ENCODE results near the gene IRAK4. TPM values are rescaled to one million over a fixed set of nuclear protein-coding genes. Genes with fewer than 3 reads are reported as not detected.
A peak's percentile ranks its signal among the peaks of the same experiment; 100 is the strongest.

Gene IRAK4
- polyA plus RNA-seq: 20.2 TPM
- long read RNA-seq, donor 1, full-length matches to known transcripts: 2 of 7 reads
- long read RNA-seq, donor 1, partial matches to known transcripts: 5 of 7 reads
- long read RNA-seq, donor 1, other reads (novel, unspliced or antisense): 0 of 7 reads
- long read RNA-seq, donor 2, full-length matches to known transcripts: 1 of 14 reads
- long read RNA-seq, donor 2, partial matches to known transcripts: 13 of 14 reads
- long read RNA-seq, donor 2, other reads (novel, unspliced or antisense): 0 of 14 reads
- long read RNA-seq, donor 3: 0 reads
- long read RNA-seq, donor 4: 0 reads
- long read RNA-seq, donor 5, full-length matches to known transcripts: 2 of 9 reads
- long read RNA-seq, donor 5, partial matches to known transcripts: 7 of 9 reads
- long read RNA-seq, donor 5, other reads (novel, unspliced or antisense): 0 of 9 reads
- long read RNA-seq, donor 6, partial matches to known transcripts: 0 of 1 reads
- long read RNA-seq, donor 6, other reads (novel, unspliced or antisense): 0 of 1 reads
- long read RNA-seq, donor 7, full-length matches to known transcripts: 2 of 2 reads
- long read RNA-seq, donor 7, partial matches to known transcripts: 0 of 2 reads
- long read RNA-seq, donor 7, other reads (novel, unspliced or antisense): 0 of 2 reads
- long read RNA-seq, donor 8, full-length matches to known transcripts: 4 of 4 reads
- long read RNA-seq, donor 8, partial matches to known transcripts: 0 of 4 reads
- long read RNA-seq, donor 8, other reads (novel, unspliced or antisense): 0 of 4 reads
- long read RNA-seq, donor 9: 0 reads
- long read RNA-seq, donor 10, full-length matches to known transcripts: 1 of 1 reads
- long read RNA-seq, donor 10, partial matches to known transcripts: 0 of 1 reads
- long read RNA-seq, donor 10, other reads (novel, unspliced or antisense): 0 of 1 reads
- long read RNA-seq, donor 11, full-length matches to known transcripts: 3 of 22 reads
- long read RNA-seq, donor 11, partial matches to known transcripts: 19 of 22 reads
- long read RNA-seq, donor 11, other reads (novel, unspliced or antisense): 0 of 22 reads

DNA sequence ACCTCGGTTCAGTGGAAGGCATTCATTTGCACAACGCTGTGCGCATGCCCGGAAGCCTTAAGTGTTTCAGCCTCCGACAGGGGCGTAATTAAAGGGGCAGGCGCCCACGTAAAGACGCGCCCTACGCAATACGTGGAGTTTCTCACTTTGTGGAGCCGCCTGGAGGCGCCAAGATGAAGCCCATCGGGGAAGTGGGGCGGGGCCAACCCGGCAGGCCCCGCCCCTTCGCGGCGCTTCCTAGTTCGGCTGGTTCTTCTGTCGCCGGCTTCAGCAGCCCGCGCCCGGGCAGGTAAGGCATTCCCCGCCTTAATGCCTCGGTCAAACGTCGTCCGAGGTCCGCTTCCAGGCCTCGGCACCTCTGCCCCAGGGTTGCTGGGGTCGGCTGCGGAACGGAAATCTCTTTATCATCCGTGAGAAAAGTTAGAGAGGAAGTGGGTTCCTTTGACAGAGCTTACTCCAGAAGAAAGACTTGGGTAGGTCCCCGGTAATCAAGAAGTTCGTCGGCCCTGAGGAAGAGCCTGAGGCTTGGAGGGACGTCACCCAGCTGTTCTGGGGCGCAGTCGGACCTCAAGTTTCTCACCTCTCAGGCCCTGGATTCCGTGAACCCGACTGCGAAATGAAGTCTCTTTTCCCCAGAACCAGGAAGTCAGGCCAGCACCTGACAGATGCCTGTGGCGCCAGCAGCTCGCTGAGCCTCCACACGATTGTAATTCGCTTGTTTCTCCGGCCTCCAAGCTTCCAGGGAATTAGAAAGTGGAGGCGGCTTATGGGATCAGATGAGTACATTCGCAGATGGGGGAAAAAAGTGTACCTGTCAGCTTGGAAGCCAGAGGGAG lies at the start of gene IRAK4, which contains the start of gene PUS7L:
Gene IRAK4, plus strand, starts transcription at position 224 of the 836 bp plus-strand sequence. CDS start 9,161 bp downstream, outside the sequence.
Gene PUS7L, minus strand, starts transcription at position 63 of the 836 bp plus-strand sequence. CDS start 3,545 bp downstream, outside the sequence.
- peaks cover 2% of the 10 kb centered on the region for H3K36me3 ChIP-seq (ENCODE audit: control insufficient read depth, insufficient read depth, low read length)
- H3K27ac ChIP-seq (ENCODE audit: low read length): peak within 1 kb of the TSS; percentile 86
- H3K27me3 ChIP-seq (ENCODE audit: control insufficient read depth, insufficient read depth, low read length): no peaks in the 10 kb centered on the region
- DNase-seq: peak; percentile 98
- peak within 1 kb of the TSS; percentile 74 for H3K4me3 ChIP-seq (ENCODE audit: low read length)
- peaks cover 16% of the 10 kb centered on the region for H3K4me1 ChIP-seq (ENCODE audit: control insufficient read depth, insufficient read depth, low read length)
- no peaks in the 10 kb centered on the region for H3K9me3 ChIP-seq (ENCODE audit: control insufficient read depth, low read depth, low read length)
- no CpG with 5 or more reads among the region's 54 CpGs for WGBS (ENCODE audit: insufficient coverage, low lambda C conversion rate)

DNA sequence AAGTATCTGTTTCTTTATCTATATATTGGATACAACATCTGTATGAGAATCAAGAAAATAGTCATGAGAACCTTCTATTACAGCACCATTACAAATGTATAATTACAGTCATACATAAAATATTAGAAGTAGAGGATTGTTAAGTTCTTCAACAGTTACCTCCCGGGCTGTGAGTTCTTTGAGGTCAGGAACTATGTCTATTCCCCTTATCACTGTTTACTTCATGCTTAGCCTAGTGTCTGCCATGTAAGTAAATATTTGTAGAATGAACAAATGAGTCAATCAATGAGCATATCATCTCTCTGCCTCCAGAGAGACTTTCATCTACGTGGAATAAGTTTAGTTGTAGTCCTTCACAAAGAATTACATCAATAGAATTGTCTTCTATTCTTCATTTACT lies 47.4 kb upstream of the IRAK4 start:
- H3K27me3 ChIP-seq (ENCODE audit: control insufficient read depth, insufficient read depth, low read length): no peaks in the 10 kb centered on the region
- whole genome bisulfite sequencing (ENCODE audit: insufficient coverage, low lambda C conversion rate): 38% methylated on average over 1 of the region's 2 CpGs

DNA sequence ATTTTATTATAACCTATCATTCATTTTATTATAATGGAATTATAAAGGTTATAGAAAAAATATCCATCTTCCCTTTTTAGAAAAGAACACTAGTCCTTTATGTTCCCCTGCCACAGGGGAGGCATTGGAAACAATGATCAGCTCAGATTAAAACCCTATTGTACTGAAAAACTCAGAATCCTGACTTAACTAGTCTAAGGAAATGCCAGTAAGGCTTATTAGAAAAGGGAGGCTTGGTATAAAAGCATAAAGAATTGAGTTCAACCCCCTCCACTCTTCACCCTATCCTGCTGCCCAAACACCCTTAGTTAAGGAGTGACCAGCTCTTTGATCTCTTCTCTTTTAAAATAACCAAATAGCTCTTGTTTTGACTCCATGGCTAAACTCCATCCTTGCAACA lies 36.1 kb upstream of the IRAK4 start:
- H3K36me3 ChIP-seq (ENCODE audit: control insufficient read depth, insufficient read depth, low read length): no peaks in the 10 kb centered on the region
- H3K4me1 ChIP-seq (ENCODE audit: control insufficient read depth, insufficient read depth, low read length): no peaks in the 10 kb centered on the region
- no peak for DNase-seq
- H3K9me3 ChIP-seq (ENCODE audit: control insufficient read depth, low read depth, low read length): no peaks in the 10 kb centered on the region
- H3K4me3 ChIP-seq (ENCODE audit: low read length): no peak overlapping the region
- H3K27ac ChIP-seq (ENCODE audit: low read length): no peak overlapping the region
- no peaks in the 10 kb centered on the region for H3K27me3 ChIP-seq (ENCODE audit: control insufficient read depth, insufficient read depth, low read length)

More for the DNA sequence above, 47.4 kb upstream of the IRAK4 start:
- H3K4me3 ChIP-seq (ENCODE audit: low read length): no peak overlapping the region
- H3K4me1 ChIP-seq (ENCODE audit: control insufficient read depth, insufficient read depth, low read length): no peaks in the 10 kb centered on the region
- no peak overlapping the region for H3K27ac ChIP-seq (ENCODE audit: low read length)
- H3K9me3 ChIP-seq (ENCODE audit: control insufficient read depth, low read depth, low read length): no peaks in the 10 kb centered on the region
- DNase-seq: no peak
- no peaks in the 10 kb centered on the region for H3K36me3 ChIP-seq (ENCODE audit: control insufficient read depth, insufficient read depth, low read length)

DNA sequence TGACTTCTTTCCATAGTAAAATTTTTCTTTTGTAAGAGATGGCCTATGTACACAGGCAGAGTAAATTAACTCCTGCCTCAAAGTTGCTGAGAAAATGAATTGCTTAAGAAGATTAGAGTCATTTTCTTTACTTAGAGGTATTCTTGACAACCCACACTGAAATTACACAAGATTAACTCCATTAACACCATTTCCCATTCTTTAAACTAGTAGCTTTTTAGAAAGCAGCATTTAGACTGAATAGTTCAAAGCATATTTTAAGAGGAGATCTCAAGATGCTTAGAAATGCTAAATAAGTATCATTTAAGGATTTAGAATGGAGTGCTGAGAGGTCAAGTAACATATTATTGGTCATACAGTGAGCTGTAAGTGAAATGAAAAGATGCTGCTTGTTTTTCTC lies 35.6 kb upstream of the IRAK4 start:
- Histone ChIP-seq H3K27me3 (ENCODE audit: control insufficient read depth, insufficient read depth, low read length) (no peaks in the 10 kb centered on the region), H3K27ac (ENCODE audit: low read length) (no peak overlapping the region), H3K9me3 (ENCODE audit: control insufficient read depth, low read depth, low read length) (no peaks in the 10 kb centered on the region), H3K4me1 (ENCODE audit: control insufficient read depth, insufficient read depth, low read length) (no peaks in the 10 kb centered on the region), H3K36me3 (ENCODE audit: control insufficient read depth, insufficient read depth, low read length) (no peaks in the 10 kb centered on the region), H3K4me3 (ENCODE audit: low read length) (no peak overlapping the region)
- no peak for DNase-seq

DNA sequence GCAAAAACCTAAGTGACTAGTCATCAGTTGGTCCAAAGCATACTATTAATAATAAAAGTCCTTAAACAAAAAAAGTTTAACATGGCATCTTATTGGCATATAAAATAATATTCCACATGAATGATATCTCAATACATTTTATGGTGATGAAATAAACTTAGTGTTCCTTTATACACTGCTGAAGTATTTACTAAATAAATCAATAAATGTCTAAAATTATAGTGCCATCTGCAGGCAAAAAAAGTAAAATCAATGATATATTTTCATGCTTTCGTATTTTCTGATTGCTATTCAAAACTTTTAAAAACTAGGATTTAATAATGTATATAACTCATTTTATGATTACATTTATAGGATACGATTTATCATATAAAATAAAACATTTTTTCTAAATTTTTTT lies 30.6 kb upstream of the IRAK4 start:
- WGBS (ENCODE audit: insufficient coverage, low lambda C conversion rate): 80% methylated on average over 2 of the region's 2 CpGs
- Histone ChIP-seq H3K36me3 (ENCODE audit: control insufficient read depth, insufficient read depth, low read length) (peaks cover 4% of the 10 kb centered on the region), H3K4me3 (ENCODE audit: low read length) (no peak overlapping the region), H3K9me3 (ENCODE audit: control insufficient read depth, low read depth, low read length) (no peaks in the 10 kb centered on the region), H3K4me1 (ENCODE audit: control insufficient read depth, insufficient read depth, low read length) (no peaks in the 10 kb centered on the region), H3K27me3 (ENCODE audit: control insufficient read depth, insufficient read depth, low read length) (no peaks in the 10 kb centered on the region), H3K27ac (ENCODE audit: low read length) (no peak overlapping the region)
- DNase-seq: no peak

DNA sequence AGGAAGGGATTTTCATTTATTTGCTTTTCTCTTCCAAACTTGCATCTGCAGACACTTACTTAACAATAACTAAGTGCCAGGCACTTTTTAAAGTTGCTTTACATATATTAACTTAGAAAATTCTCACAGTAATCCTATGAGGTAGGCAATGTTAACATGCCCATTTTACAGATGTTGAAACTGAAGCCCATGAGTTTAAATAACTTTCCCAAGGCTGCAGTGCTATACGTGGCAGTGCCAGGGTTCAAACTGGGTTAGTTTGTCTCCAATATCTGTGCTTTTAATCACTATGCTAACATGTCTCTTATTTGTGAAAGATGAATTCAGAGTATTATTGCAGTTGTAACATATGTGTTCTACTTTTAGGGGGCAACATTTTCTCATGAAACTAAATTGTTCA lies 30.1 kb upstream of the IRAK4 start:
- no peak overlapping the region for H3K27ac ChIP-seq (ENCODE audit: low read length)
- WGBS (ENCODE audit: insufficient coverage, low lambda C conversion rate): no CpG with 5 or more reads among the region's 1 CpG
- H3K27me3 ChIP-seq (ENCODE audit: control insufficient read depth, insufficient read depth, low read length): no peaks in the 10 kb centered on the region
- peaks cover 4% of the 10 kb centered on the region for H3K36me3 ChIP-seq (ENCODE audit: control insufficient read depth, insufficient read depth, low read length)
- no peak overlapping the region for H3K4me3 ChIP-seq (ENCODE audit: low read length)
- H3K9me3 ChIP-seq (ENCODE audit: control insufficient read depth, low read depth, low read length): no peaks in the 10 kb centered on the region
- no peak for DNase-seq
- no peaks in the 10 kb centered on the region for H3K4me1 ChIP-seq (ENCODE audit: control insufficient read depth, insufficient read depth, low read length)

DNA sequence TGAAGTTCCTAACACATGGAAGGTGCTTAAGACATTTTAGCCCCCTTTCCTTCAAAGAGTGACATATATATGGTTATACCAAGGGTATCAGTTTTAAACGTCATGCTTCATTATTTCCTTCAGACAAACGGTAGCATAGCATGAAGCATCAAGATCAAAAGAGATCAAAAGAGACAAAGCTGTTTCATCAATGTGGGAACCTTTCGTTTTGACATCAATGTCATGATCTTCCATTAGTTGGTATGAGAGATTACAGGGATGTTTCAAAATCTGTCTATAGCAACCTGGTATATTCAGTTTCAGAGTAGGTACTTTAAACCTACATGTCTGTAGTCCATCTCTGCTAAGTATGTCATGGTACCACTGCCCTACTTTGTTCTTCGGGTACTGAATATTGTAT lies 28.5 kb upstream of the IRAK4 start:
- WGBS (ENCODE audit: insufficient coverage, low lambda C conversion rate): no CpG with 5 or more reads among the region's 4 CpGs
- H3K36me3 ChIP-seq (ENCODE audit: control insufficient read depth, insufficient read depth, low read length): peaks cover 7% of the 10 kb centered on the region
- H3K4me1 ChIP-seq (ENCODE audit: control insufficient read depth, insufficient read depth, low read length): no peaks in the 10 kb centered on the region
- no peaks in the 10 kb centered on the region for H3K27me3 ChIP-seq (ENCODE audit: control insufficient read depth, insufficient read depth, low read length)
- no peak overlapping the region for H3K27ac ChIP-seq (ENCODE audit: low read length)
- no peak overlapping the region for H3K4me3 ChIP-seq (ENCODE audit: low read length)
- DNase-seq: no peak
- no peaks in the 10 kb centered on the region for H3K9me3 ChIP-seq (ENCODE audit: control insufficient read depth, low read depth, low read length)

DNA sequence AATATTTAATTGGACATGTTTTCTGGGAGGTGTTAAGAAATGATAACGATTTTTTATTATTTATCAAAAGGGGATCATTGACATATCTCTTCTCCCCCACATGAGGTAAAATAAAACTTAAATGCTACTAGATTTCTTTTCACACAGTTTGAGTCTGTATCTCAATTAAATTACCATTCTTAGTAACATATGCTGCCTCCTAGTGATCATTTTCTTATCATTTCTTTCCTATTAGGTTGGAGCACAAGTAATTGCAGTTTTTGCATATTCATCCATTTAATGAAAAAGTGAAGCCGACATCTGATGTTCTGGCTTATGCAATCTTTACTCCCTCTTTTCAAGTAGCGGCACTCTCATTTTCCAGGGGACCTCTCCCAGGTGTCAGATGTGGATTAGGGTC lies 25.1 kb upstream of the IRAK4 start:
- H3K36me3 ChIP-seq (ENCODE audit: control insufficient read depth, insufficient read depth, low read length): peaks cover 17% of the 10 kb centered on the region
- H3K27me3 ChIP-seq (ENCODE audit: control insufficient read depth, insufficient read depth, low read length): no peaks in the 10 kb centered on the region
- no peak overlapping the region for H3K4me3 ChIP-seq (ENCODE audit: low read length)
- H3K27ac ChIP-seq (ENCODE audit: low read length): no peak overlapping the region
- DNase-seq: no peak
- WGBS (ENCODE audit: insufficient coverage, low lambda C conversion rate): no CpG with 5 or more reads among the region's 3 CpGs
- H3K4me1 ChIP-seq (ENCODE audit: control insufficient read depth, insufficient read depth, low read length): no peaks in the 10 kb centered on the region
- H3K9me3 ChIP-seq (ENCODE audit: control insufficient read depth, low read depth, low read length): no peaks in the 10 kb centered on the region

DNA sequence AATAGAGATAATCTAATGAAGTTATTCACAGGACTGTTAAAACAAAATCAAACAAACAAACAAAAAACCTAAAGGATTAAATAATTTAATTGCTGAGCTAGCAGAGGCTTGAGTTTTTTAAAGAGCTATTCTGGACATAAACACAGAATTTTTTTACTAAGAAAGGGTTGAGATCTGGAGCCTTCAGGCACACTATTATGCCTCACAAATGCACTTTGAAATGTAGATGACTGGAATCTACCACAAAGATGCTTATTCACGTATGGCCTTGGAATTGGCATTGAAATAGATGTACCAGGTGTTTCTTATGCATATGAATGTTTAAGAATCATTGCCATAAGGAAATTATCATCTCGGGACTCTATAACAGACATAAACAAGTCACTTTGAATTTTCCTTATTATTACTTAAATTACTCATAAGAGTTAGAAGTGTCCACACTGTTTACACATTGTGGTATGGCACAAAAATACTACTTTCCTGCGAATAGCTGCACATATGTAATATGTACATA lies 21.8 kb upstream of the IRAK4 start:
- H3K27me3 ChIP-seq (ENCODE audit: control insufficient read depth, insufficient read depth, low read length): no peaks in the 10 kb centered on the region
- no peaks in the 10 kb centered on the region for H3K4me1 ChIP-seq (ENCODE audit: control insufficient read depth, insufficient read depth, low read length)
- no CpG with 5 or more reads among the region's 3 CpGs for WGBS (ENCODE audit: insufficient coverage, low lambda C conversion rate)
- peaks cover 18% of the 10 kb centered on the region for H3K36me3 ChIP-seq (ENCODE audit: control insufficient read depth, insufficient read depth, low read length)
- no peaks in the 10 kb centered on the region for H3K9me3 ChIP-seq (ENCODE audit: control insufficient read depth, low read depth, low read length)
- DNase-seq: no peak
- H3K27ac ChIP-seq (ENCODE audit: low read length): no peak overlapping the region
- H3K4me3 ChIP-seq (ENCODE audit: low read length): no peak overlapping the region

Data from large intestine (tissue), 12 donors.